ENCODE measurements around the gene SREK1IP1.
A peak's percentile ranks its signal among the peaks of the same experiment; 100 is the strongest.

The SREK1IP1 gene

GRCh38 chr5:64768358-64769312 lies at the start of gene SREK1IP1, which contains the start of gene CWC27:
Gene SREK1IP1 (minus strand): TSS chr5:64768691. CDS start chr5:64768517, 174 bp downstream.
Gene CWC27 (plus strand): TSS chr5:64768930. CDS start chr5:64769147, 217 bp downstream.
- peak; percentile 66 for DNase-seq (ENCODE audit: low read depth)

GRCh38 chr5:64818245-64818644 lies 49.8 kb upstream of the SREK1IP1 start:
- no peak for DNase-seq (ENCODE audit: low read depth)

DNA sequence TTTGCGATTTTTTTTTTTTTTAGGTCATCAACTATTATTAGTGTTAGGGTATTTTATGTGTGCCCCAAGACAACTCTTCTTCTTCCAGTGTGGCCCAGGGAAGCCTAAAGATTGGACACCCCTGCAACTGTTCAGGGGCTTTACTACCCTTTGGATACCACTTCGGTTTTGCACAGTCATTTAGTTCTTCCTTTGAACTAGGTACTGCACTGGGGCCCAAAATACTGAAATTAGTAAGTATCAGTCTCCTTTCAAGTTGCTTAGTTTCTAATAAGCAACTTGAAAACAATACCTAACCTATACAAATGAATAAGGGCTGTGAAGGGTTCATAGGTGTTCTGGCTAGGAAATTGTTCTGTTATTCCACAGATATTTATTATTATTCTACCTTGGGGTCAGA lies 45.6 kb upstream of the SREK1IP1 start:
- no peak for DNase-seq (ENCODE audit: low read depth)

DNA sequence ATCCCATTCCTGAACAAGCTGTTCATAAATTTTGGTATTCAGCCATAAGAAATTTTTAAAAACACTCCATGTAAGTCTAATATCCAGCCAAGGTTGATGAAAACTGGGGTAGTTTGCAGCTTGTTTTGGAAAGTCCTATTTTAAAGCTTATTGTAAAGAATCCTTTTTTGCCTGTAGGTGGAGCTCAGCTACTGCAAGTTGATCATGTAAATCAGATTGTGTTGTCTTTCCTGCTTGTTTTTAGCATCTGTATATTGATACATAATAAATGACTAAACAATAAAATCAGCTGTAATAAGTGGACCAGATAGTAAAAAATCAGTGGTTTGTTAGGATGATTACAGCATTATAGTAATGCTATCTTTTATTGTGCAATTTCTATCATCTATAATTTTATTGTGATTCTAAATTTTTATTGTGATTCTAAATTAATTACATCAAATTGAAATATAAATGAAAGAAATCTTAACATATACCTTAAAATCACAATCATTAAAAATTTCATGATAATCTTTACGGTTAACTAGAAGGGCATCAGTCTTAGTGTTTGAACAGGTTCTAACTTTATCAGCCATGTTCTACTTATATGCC lies 42.7 kb upstream of the SREK1IP1 start:
- DNase-seq (ENCODE audit: low read depth): no peak

- DNase-seq (ENCODE audit: low read depth): no peak
Observed at GRCh38 chr5:64807520-64807919, 39.0 kb upstream of the SREK1IP1 start.

- no peak for DNase-seq (ENCODE audit: low read depth)
Observed at GRCh38 chr5:64806537-64806936, 38.0 kb upstream of the SREK1IP1 start.

DNA sequence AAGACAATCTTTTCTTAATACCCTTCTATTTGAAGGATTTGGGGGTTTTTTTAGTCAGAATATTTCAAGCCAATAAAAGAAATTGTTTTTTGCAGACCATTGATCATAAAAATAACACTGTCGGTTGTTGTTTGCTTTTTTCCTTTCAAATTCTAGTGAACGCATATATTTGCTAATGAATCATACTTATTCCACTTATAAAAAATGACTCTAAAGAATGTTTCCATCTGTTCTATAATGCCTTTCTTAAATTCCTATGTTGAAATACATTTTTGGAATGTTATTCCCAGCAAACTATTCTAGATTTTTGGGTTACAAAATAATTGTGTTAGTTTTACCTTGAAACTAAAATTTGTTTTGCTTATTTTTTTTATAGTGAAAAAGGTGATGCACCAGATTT lies 32.4 kb upstream of the SREK1IP1 start:
- DNase-seq (ENCODE audit: low read depth): no peak

DNA sequence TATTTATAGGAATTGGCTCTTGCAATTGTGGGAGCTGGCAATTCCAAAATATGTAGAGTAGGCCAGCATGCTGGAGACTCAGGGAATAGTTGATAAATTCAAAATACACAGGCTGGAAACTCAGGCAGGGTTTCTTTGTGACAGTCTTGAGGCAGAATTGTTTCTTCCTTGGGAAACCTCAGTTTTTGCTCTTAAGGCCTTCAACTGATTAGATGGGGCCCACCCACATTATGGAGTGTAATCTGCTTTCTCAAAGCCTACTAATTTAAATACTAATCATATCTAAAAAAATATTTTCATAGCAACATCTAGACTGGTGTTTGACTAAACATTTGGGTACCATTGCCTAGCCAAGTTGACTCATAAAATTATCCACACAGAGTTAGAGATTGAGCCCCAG lies 27.8 kb upstream of the SREK1IP1 start:
- DNase-seq (ENCODE audit: low read depth): no peak

GRCh38 chr5:64794053-64794770 lies 25.7 kb upstream of the SREK1IP1 start:
- no peak for DNase-seq (ENCODE audit: low read depth)

GRCh38 chr5:64792469-64792868 lies 24.0 kb upstream of the SREK1IP1 start:
- DNase-seq (ENCODE audit: low read depth): no peak

DNA sequence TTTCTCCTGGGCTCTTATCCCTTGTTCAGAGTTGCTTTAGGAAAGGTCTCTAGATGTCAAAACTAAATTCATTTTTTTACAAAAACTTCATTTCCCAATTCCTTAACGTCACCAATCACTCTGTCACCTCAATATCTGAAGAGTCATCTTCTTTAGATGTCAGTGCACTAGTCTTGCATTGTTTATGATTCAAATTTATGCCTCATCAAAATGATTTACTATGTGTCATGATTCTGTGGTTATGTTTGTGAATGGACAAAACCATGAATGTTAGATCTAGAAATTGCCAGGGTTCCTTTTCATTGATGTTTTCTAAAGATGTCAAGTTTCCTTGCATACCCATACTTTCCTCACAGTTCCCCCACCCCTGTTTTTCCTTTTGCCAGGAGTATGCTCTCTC lies 21.7 kb upstream of the SREK1IP1 start:
- DNase-seq (ENCODE audit: low read depth): no peak

DNA sequence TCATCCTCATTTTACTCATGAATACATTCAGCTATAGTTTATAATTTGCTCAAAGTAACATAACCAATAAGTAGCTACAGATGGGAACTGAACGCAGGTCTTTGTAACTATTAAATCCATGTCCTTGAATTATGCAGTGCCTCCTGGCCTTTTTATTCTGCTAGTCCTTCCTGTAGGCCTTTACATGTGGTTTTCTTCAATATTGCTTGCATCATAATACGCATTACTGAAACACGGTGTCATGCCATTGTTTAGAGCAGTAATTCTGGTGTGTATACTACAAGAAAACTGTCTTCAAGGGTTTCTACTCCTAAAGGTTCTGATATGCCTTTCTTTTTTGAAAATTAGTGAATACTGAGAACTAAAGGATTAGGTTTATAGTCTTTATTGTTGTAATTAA lies 21.0 kb upstream of the SREK1IP1 start:
- no peak for DNase-seq (ENCODE audit: low read depth)

- no peak for DNase-seq (ENCODE audit: low read depth)
Observed at GRCh38 chr5:64788156-64788555, 19.7 kb upstream of the SREK1IP1 start.

DNA sequence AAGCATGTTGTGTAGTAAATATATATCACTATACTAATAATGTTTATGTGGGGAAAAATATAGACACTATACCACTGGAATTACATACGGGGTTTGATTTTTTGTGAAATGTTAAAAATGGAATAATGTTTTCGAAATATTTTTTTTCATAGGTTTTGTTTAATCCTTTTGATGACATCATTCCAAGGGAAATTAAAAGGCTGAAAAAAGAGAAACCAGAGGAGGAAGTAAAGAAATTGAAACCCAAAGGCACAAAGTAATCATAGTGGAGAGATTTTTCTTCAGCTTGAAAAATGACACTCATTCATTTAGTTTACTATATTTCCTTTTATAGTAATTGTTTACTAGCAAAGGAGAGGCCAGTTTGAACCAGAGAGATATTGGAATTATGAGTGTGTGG lies 17.9 kb upstream of the SREK1IP1 start:
- no peak for DNase-seq (ENCODE audit: low read depth)

GRCh38 chr5:64784451-64785025 lies 16.0 kb upstream of the SREK1IP1 start:
- no peak for DNase-seq (ENCODE audit: low read depth)

DNA sequence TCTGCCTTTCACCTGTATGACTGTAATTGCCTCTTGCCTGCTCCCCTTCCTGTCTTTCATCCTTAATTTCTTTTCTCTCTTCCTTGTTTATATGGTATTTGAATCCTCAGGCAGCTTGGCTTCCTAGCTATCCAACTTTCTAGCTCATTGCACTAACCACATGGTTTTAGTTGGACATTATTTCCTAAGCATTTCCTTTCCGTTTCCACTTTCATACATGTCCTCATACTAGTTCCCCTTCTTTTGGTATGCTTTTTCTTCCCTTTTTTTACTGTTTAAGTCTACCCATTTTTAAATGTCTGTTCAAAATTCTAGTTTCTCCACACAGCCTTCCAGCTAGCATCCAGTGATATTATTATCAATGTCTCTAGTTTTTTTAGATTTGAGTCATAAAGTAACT lies 6.8 kb upstream of the SREK1IP1 start:
- no peak for DNase-seq (ENCODE audit: low read depth)

DNA sequence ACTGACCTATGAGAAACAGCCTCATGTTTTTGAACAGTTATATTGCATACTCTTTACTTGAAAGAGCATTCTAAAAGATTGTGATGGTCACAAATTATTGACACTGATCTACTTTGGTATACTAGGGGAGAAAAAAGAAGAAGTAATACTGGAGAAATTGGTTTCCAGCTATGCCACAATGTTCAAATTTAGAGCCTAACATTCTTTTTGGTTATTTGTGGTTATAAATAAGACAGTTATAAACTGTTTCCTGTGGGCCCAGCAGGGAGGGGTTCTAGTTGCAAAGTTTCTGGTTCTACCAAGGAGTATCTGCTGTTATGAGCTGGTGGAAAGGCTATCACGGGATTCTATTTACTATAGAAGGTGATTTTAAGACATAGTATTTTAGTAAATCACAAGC lies 5.0 kb upstream of the SREK1IP1 start:
- DNase-seq (ENCODE audit: low read depth): no peak

GRCh38 chr5:64771736-64772135 lies 3.2 kb upstream of the SREK1IP1 start:
- DNase-seq (ENCODE audit: low read depth): no peak

GRCh38 chr5:64769855-64770254 lies 1.4 kb upstream of the SREK1IP1 start:
- DNase-seq (ENCODE audit: low read depth): no peak

GRCh38 chr5:64767959-64768357 lies 533 bp downstream of the SREK1IP1 start:
- no peak for DNase-seq (ENCODE audit: low read depth)

- DNase-seq (ENCODE audit: low read depth): no peak
Observed at GRCh38 chr5:64766941-64767340, 1.6 kb downstream of the SREK1IP1 start.

DNA sequence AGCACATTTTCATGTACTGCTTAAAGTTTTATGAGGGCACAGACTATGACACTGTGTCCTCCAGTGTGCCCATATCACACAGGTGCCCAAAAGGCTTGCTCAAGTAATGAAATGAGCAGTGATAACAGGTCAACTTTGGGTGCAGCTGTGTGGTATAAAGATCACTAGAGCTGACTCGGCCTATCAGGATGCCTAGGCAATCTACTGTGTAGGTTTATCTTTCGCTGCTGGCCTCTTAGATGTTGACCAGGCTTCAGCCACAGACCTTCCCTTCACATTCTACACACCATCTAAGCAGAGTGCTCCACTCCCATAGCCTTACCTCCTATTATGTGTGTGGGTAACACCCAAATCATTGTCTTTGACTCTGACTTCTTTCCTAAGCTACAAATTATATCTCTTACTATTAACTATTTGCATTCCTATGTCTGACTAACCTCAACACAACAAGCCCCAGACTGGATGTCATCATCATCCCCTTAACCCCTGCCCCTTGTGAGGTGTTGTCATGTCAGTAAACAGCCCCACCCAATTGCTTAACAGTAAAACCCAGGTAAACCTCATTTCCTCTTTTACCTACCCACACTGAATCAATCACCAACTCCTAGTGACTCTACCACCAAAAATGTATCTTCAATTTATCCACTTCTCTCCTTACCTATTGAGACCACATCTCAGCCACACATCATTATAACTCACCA lies 2.5 kb downstream of the SREK1IP1 start:
- no peak for DNase-seq (ENCODE audit: low read depth)
